ENCODE measurements around the gene FOXN4. TPM values are rescaled to one million over a fixed set of nuclear protein-coding genes. Genes with fewer than 3 reads are reported as not detected.

FOXN4 gene
- total and polyA plus RNA-seq, 2 donors (not counting 3 experiments of a cell fraction or from before 2014, with no cell fraction given): not detected

DNA sequence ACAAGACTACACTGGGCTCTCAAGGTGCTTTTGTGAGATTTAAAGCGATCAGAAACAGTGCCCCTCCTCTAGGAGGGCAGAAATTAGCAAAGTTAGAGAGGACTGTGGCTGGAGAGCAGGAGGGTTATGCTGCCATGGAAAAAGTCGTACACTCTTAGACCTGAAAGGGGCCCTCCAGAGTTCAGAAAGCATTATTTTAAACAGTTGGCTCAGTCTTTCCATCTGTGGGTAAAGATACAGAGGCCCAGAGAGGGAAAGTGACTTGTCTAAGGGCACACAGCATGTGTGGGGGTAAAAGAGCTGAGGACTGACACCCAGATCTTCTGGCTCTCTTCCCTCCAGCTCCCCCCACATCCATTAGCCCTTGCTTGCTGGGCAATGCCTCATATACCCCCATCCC, 47.1 kb downstream of the FOXN4 start:
- Histone ChIP-seq H4K20me1 (replicated peaks; ENCODE audit: control insufficient read depth, extremely low read depth, insufficient read depth, low read length) (no peaks in the 10 kb centered on the region), H3K36me3 (ENCODE audit: control insufficient read depth in 2 of 2, extremely low read depth in 1 of 2, insufficient read depth in 2 of 2, low read length in 2 of 2) (no peaks in the 10 kb centered on the region), H3K4me3 (replicated peaks in 1 of 3; ENCODE audit: insufficient read depth in 1 of 3, low read depth in 1 of 3, low read length in 3 of 3) (no peak overlapping the region), H3K27ac (ENCODE audit: insufficient read depth, low read depth, low read length) (no peak overlapping the region), H3K4me2 (ENCODE audit: insufficient read depth, low read length) (no peak overlapping the region), H3K27me3 (ENCODE audit: control insufficient read depth in 2 of 2, insufficient read depth in 2 of 2, low read length in 2 of 2) (no peaks in the 10 kb centered on the region), H3K79me2 (ENCODE audit: control insufficient read depth, insufficient read depth, low read length) (no peaks in the 10 kb centered on the region), H3K9me1 (replicated peaks; ENCODE audit: control insufficient read depth, extremely low read depth, insufficient read depth, low read length) (no peaks in the 10 kb centered on the region), H3K9ac (replicated peaks; ENCODE audit: extremely low read depth, insufficient read depth, low read length) (no peak overlapping the region), H3K9me3 (replicated peaks; ENCODE audit: control insufficient read depth, insufficient read depth, low read length) (no peaks in the 10 kb centered on the region), H3K4me1 (ENCODE audit: control insufficient read depth, extremely low read depth, insufficient read depth, low read length) (no peaks in the 10 kb centered on the region), H2AFZ (ENCODE audit: low read depth, low read length) (no peak overlapping the region)
- ChIA-PET POLR2A (no interaction called here), CTCF (interaction anchor here (1.1 to 6.8 kb wide), 8 partner anchors 35 to 166 kb away, joined by 3 to 190 read pairs (median 4); no protein-coding TSS in a partner anchor)
- TF ChIP-seq EZH2 (IDR thresholded peaks at IDR 0.05; ENCODE audit: borderline replicate concordance, low read depth, low read length, severe bottlenecking) (no peak), FOS (IDR thresholded peaks at IDR 0.05; ENCODE audit: borderline replicate concordance, insufficient read depth, low read length) (no peak), GATA2 (IDR thresholded peaks at IDR 0.05; ENCODE audit: insufficient read depth, insufficient read length, low read depth, low read length) (no peak), MYC (IDR thresholded peaks at IDR 0.05; ENCODE audit: low read depth, low read length) (no peak), POLR2A (IDR thresholded peaks at IDR 0.05; ENCODE audit: low read depth, low read length) (no peak), POLR2AphosphoS5 (IDR thresholded peaks at IDR 0.05; ENCODE audit: insufficient read depth, low read depth, low read length) (no peak), JUN (IDR thresholded peaks at IDR 0.05; ENCODE audit: borderline replicate concordance, insufficient read depth, insufficient read length, low read depth) (no peak)
- TF ChIP-seq, protein P1, sequence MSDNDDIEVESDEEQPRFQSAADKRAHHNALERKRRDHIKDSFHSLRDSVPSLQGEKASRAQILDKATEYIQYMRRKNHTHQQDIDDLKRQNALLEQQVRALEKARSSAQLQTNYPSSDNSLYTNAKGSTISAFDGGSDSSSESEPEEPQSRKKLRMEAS (IDR thresholded peaks at IDR 0.05; ENCODE audit: insufficient read depth, insufficient read length): no peak
- TF ChIP-seq, protein P2, sequence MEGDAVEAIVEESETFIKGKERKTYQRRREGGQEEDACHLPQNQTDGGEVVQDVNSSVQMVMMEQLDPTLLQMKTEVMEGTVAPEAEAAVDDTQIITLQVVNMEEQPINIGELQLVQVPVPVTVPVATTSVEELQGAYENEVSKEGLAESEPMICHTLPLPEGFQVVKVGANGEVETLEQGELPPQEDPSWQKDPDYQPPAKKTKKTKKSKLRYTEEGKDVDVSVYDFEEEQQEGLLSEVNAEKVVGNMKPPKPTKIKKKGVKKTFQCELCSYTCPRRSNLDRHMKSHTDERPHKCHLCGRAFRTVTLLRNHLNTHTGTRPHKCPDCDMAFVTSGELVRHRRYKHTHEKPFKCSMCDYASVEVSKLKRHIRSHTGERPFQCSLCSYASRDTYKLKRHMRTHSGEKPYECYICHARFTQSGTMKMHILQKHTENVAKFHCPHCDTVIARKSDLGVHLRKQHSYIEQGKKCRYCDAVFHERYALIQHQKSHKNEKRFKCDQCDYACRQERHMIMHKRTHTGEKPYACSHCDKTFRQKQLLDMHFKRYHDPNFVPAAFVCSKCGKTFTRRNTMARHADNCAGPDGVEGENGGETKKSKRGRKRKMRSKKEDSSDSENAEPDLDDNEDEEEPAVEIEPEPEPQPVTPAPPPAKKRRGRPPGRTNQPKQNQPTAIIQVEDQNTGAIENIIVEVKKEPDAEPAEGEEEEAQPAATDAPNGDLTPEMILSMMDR (IDR thresholded peaks at IDR 0.05; ENCODE audit: extremely low read depth in 1 of 2, insufficient read depth in 1 of 2, low read depth in 1 of 2, low read length in 2 of 2): no peak
- FAIRE-seq (no peak), DNase-seq (ENCODE audit: low read depth, low spot score) (no peak)
- BruUV-seq (replicated peaks): no TSS peak
- dilution Hi-C loops (cut with MboI; ENCODE audit: extremely low pct_ligation_motif_present, low sequenced_read_pairs): no loop called here
- intact Hi-C loops (cut with micrococcal nuclease): loop anchor here (5.0 kb wide), 1 partner anchor 150 kb away; no protein-coding TSS in a partner anchor

All from endothelial cell of umbilical vein (primary cell).